Choroid plexus epithelial cell (primary cell): Measurements from ENCODE around the gene TP63.

Source experiments
- DNase-seq: peaks from one replicate; pipeline ENCODE4 v3.0.0-alpha.2; 2010; ENCODE audit warnings: low read depth
- H3K4me3 ChIP-seq: 2 replicates; pipeline ENCODE4 v1.5.1; 2011; ENCODE audit warnings: low read depth, mild to moderate bottlenecking, control low read depth, low read length, moderate library complexity
- CTCF ChIP-seq: conservative IDR thresholded peaks from 2 replicates; pipeline ENCODE4 v1.5.1; 2011; ENCODE audit warnings: low read depth, mild to moderate bottlenecking, control low read depth, inconsistent platforms, low read length, moderate library complexity

Gene TP63

GRCh38 chr3:189625071-189625470 lies 6.1 kb upstream of the TP63 start:
- H3K4me3 ChIP-seq = no peak overlapping the region
- no peak for TF ChIP-seq CTCF
- no peak for DNase-seq

- H3K4me3 ChIP-seq = no peak overlapping the region
- TF ChIP-seq CTCF = no peak
- DNase-seq = no peak
These were observed 5.6 kb upstream of the TP63 start for GRCh38 chr3:189625572-189625971.

GRCh38 chr3:189626286-189626685 lies 4.9 kb upstream of the TP63 start:
- no peak for TF ChIP-seq CTCF
- DNase-seq = peak; percentile 3
- H3K4me3 ChIP-seq = no peak overlapping the region

GRCh38 chr3:189629803-189630455 lies 1.3 kb upstream of the TP63 start:
- no peak for TF ChIP-seq CTCF
- H3K4me3 ChIP-seq = no peak overlapping the region
- peak; percentile 64 for DNase-seq

GRCh38 chr3:189630767-189631372 lies 319 bp upstream of the TP63 start:
- peak; percentile 44 for DNase-seq
- no peak overlapping the region for H3K4me3 ChIP-seq
- no peak for TF ChIP-seq CTCF

GRCh38 chr3:189631409-189631808 lies 220 bp downstream of the TP63 start:
- DNase-seq = no peak
- H3K4me3 ChIP-seq = no peak overlapping the region
- no peak for TF ChIP-seq CTCF

- no peak for DNase-seq
- H3K4me3 ChIP-seq = no peak overlapping the region
- no peak for TF ChIP-seq CTCF
These were observed 1.1 kb downstream of the TP63 start for GRCh38 chr3:189632242-189632641.
